OCI-LY7 (cell line): ENCODE results near the gene ENO2. TPM values are rescaled to one million over a fixed set of nuclear protein-coding genes. Genes with fewer than 3 reads are reported as not detected.

Experiments used
- BruUV-seq: library from RNA; stranded (reverse); fragments of 400-500 nt; replicated peaks from 2 replicates; lab custom pipeline; 2021; lab: Mats Ljungman, UMichigan
- CTCF ChIA-PET: fragments of 300-600 bp; sonication (Branson Sonifier 250); formaldehyde crosslinking; loops from one replicate; lab custom pipeline; 2022; ENCODE audit warnings: antibody characterized with exemption; ENCODE audit not compliant: unreplicated experiment; lab: Charles Lee
- POLR2A ChIA-PET: fragments of 300-600 bp; sonication (Branson Sonifier 250); formaldehyde crosslinking; loops from one replicate; lab custom pipeline; 2022; ENCODE audit warnings: antibody characterized with exemption; lab: Charles Lee
- DNase-seq: peaks from one replicate; pipeline ENCODE4 v3.0.0-alpha.2; 2015; ENCODE audit warnings: low spot score
- H2AFZ ChIP-seq: fragments of 200-600 bp; sonication (generic), shearing (Covaris generic); 2 replicates; pipeline ENCODE4 v1.6.1; 2014; ENCODE audit warnings: mild to moderate bottlenecking, antibody characterized with exemption, low read length, moderate library complexity
- H3K27ac ChIP-seq: fragments of 200-600 bp; sonication (generic); 2 replicates; pipeline ENCODE4 v1.5.1; 2014; ENCODE audit warnings: mixed run types, low read depth, mild to moderate bottlenecking, moderate library complexity, low read length, inconsistent platforms; ENCODE audit not compliant: poor library complexity, severe bottlenecking
- H3K36me3 ChIP-seq: fragments of 200-600 bp; sonication (generic); 2 replicates; pipeline ENCODE4 v1.6.1; 2014; ENCODE audit warnings: mild to moderate bottlenecking, antibody characterized with exemption, low read length, moderate library complexity, mixed read lengths; ENCODE audit not compliant: insufficient read depth
- H3K4me1 ChIP-seq: fragments of 200-600 bp; sonication (generic); 2 replicates; pipeline ENCODE4 v1.5.1; 2014; ENCODE audit warnings: mild to moderate bottlenecking, low read length; ENCODE audit not compliant: insufficient read depth, poor library complexity, severe bottlenecking
- H3K4me2 ChIP-seq: fragments of 200-600 bp; sonication (generic); 2 replicates; pipeline ENCODE4 v1.6.1; 2014; ENCODE audit warnings: mild to moderate bottlenecking, low read length
- H3K4me3 ChIP-seq: fragments of 200-600 bp; sonication (generic); 2 replicates; pipeline ENCODE4 v1.5.1; 2014; ENCODE audit warnings: mild to moderate bottlenecking, low read depth, low read length; ENCODE audit not compliant: poor library complexity, severe bottlenecking
- H3K79me2 ChIP-seq: fragments of 200-600 bp; sonication (generic); 2 replicates; pipeline ENCODE4 v1.6.1; 2016; ENCODE audit warnings: low read depth, mild to moderate bottlenecking, low read length, moderate library complexity, mixed read lengths; ENCODE audit not compliant: insufficient read depth
- H3K9me2 ChIP-seq: fragments of 200-600 bp; sonication (generic); 2 replicates; pipeline ENCODE4 v1.6.1; 2016; ENCODE audit warnings: mild to moderate bottlenecking, low read length, mixed read lengths; ENCODE audit not compliant: insufficient read depth
- H3K9me3 ChIP-seq: fragments of 200-600 bp; sonication (generic); 2 replicates; pipeline ENCODE4 v1.6.1; 2014; ENCODE audit warnings: mild to moderate bottlenecking, mixed run types, low read length, mixed read lengths
- H4K20me1 ChIP-seq: fragments of 200-600 bp; sonication (generic); 2 replicates; pipeline ENCODE4 v1.6.1; 2014; ENCODE audit warnings: mild to moderate bottlenecking, antibody characterized with exemption, low read length, moderate library complexity, mixed read lengths; ENCODE audit not compliant: insufficient read depth
- CTCF ChIP-seq: fragments of 200-600 bp; sonication (generic); conservative IDR thresholded peaks from 2 replicates; pipeline ENCODE4 v1.5.1; 2014; ENCODE audit warnings: mild to moderate bottlenecking, antibody characterized with exemption, low read length, moderate library complexity, mixed read lengths
- EZH2phosphoT487 ChIP-seq: fragments of 200-600 bp; sonication (generic); IDR thresholded peaks from 2 replicates; pipeline ENCODE4 v1.6.1; 2018; ENCODE audit warnings: low read depth, borderline replicate concordance, mild to moderate bottlenecking, mixed run types, antibody characterized with exemption, low read length, moderate library complexity, mixed read lengths
- intact Hi-C: fragments of 100-400 bp; cut with micrococcal nuclease; formaldehyde crosslinking; loops from one replicate; pipeline ENCODE4 v1.10.0; 2022; ENCODE audit not compliant: unreplicated experiment
- total RNA-seq, 2 experiments: library from RNA; depleted of rRNA in 1 of 2; stranded (reverse); fragments of >200 nt in 1 of 2; shearing (Covaris generic) in 1 of 2; gene quantifications; 2 replicates each; pipeline ENCODE4 v1.2.3, GENCODE V29; 2014 to 2022

The ENO2 gene
- total RNA-seq, 2 experiments from 2014 or later: 24.9 to 89.5 TPM

DNA sequence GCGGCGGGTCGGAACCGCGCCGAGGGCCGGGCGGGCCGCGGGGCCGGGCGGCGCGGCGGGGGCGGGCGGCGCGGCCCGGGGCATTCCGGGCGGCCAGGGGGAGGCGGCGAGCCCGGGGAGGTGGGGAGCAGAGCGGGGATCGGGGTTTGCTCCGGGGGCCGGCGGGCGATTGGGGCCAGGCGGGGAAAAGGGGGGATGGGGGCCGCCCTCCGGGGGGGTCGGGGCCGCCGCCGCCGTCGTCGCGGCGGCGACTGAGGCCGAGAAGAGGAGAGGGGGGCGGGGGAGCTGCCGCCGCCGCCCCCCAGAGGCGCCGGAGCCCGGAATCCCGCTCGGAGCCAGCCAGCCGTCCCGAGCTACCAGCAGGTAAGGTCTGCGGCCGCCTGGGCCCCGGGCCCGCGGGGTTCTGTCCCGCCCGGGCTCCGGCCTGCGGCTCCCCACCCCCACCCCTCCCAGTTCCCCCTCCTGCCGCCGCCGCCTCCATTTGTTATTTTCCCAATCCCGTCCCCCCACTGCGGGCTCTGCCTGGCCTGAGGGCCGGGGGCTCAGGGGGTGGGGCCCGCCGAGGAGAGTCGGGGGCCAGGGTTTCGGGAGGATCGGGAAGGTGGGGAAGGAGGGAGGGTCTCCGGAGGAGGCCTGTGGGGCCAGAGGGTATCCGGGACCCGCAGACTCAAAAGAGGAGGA, 13.8 kb downstream of the ENO2 start:
- Histone ChIP-seq H3K4me1 (peaks cover 27% of the 10 kb centered on the region), H3K9me2 (no peaks in the 10 kb centered on the region), H3K79me2 (no peaks in the 10 kb centered on the region), H3K36me3 (no peaks in the 10 kb centered on the region), H3K4me2 (no peak overlapping the region), H3K27ac (no peak overlapping the region), H4K20me1 (no peaks in the 10 kb centered on the region), H2AFZ (no peak overlapping the region), H3K4me3 (no peak overlapping the region), H3K9me3 (no peaks in the 10 kb centered on the region)
- CTCF ChIA-PET: no interaction called here
- TF ChIP-seq EZH2phosphoT487 (no peak), CTCF (no peak)
- POLR2A ChIA-PET: interaction anchor here (0.6 kb wide), 1 partner anchor 20 kb away, joined by 3 read pairs; no protein-coding TSS in a partner anchor
- intact Hi-C loops: no loop called here
- DNase-seq: no peak
- BruUV-seq: no TSS peak

- peaks cover 5% of the 10 kb centered on the region; the same call in 1 of the 2 replicates for H3K36me3 ChIP-seq
- peaks cover 20% of the 10 kb centered on the region for H3K4me1 ChIP-seq
- H3K4me2 ChIP-seq: no peak overlapping the region
- no peaks in the 10 kb centered on the region for H3K79me2 ChIP-seq
- H3K9me2 ChIP-seq: no peaks in the 10 kb centered on the region
- H3K27ac ChIP-seq: no peak overlapping the region
- no peak overlapping the region for H2AFZ ChIP-seq
- TF ChIP-seq CTCF (no peak), EZH2phosphoT487 (no peak)
- H3K9me3 ChIP-seq: no peaks in the 10 kb centered on the region
- no peaks in the 10 kb centered on the region for H4K20me1 ChIP-seq
- intact Hi-C loops: no loop called here
- ChIA-PET POLR2A (interaction anchor here (0.6 kb wide), 2 partner anchors 19 to 31 kb away, joined by 3 read pairs; no protein-coding TSS in a partner anchor), CTCF (no interaction called here)
- H3K4me3 ChIP-seq: no peak overlapping the region
- no TSS peak for BruUV-seq
- no peak for DNase-seq
These were observed 14.5 kb downstream of the ENO2 start for GRCh38 chr12:6928703-6929407.
